Measurements from ENCODE around the gene CENPL.
A peak's percentile ranks its signal among the peaks of the same experiment; 100 is the strongest.
"Not testable (repeated sequence)": the region's sequence is repeated elsewhere in the genome, so short reads cannot be mapped to it uniquely, and the experiment has no call there.

The CENPL gene

DNA sequence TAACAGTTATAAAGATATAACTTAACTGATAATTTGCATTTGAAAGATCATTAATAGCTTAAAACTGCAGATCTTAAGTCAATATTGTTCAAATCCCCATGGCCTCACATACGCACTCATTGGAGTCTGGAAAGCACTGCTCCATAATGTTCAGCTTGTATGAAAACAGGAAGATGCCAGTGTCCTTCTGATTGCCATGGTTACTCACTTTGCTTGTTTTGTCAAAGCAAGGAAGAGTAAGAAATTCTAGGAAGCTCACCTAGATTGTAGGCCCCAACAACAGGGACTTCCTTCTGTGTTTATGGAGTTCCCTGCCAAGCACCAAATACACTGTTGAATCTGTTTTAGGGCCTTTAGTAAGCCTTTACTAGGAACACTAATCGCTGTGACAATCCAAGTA lies 32.2 kb upstream of the CENPL start:
- no peak for DNase-seq

DNA sequence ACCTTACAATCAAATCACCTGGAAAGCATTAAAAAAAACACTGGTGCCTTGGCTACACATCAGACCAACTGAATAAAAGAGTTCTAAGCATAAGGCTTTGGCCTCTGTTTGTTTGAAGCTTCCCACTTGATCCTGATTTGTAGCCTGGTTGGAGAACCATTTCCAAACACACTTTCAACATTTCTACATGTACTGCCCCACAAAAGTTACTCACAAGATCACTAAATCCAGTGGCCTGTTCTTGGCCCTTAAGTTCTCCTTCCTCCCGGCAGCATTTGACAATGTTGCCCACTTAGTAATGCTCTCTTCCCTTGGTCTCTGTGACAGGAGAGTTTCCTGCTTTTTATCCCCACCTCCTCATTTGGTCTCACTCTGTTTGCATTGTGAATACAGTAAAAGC lies 31.3 kb upstream of the CENPL start:
- no peak for DNase-seq

DNA sequence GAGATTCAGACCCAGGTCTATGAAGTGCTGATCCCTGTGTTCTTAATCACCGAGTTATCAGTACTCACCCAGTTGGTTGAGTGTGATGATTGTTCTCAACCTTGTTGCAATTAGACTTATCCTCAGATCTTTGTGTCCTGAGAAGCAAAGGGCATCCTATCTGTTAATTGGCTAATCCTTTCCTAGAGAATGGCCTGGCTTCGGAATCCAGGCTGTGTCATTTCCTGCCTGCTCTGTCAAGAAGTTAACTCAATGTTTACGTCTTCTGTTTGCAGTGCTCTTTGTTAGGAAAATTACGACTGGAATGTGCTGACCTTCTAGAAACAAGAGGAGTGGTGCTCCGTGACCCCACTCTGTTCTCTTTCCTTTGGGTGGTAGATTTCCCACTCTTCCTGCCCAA lies 28.4 kb upstream of the CENPL start:
- no peak for DNase-seq

DNA sequence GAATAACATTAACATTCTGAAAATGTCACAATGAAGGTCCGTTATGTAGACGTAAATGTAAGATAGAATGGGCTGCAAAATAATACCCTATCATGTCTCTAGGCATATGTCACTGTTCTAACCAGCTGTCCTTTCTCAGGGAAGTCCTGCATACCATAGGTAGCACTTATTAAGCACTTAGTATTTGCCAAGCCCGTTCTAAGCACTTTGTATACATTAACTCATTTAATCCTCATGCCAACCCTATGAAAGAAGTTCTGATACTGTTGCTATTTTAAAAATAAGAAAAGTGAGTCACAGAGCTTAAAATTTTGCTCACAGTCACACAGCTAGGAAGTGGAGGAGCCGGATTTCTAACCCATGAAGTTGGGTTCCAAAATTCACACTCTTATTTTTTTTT lies 27.4 kb upstream of the CENPL start:
- DNase-seq, result no peak

DNA sequence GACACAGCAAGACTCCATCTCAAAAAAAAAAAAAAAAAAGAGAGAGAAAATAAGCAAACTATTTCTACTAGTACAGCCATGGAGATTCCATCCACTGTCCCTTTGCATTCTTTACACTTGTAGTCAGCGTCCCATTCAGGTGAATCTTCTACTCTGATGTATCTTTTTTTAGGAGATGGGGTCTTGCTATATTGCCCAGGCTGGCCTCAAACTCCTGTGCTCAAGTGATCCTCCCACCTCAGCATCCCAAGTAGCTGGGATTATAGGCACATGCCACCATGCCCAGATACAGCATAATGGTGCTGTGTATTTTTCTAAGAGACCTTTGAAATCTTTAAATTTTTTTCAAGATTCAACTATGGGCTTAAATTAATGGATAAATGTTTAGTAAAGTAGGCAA lies 8.1 kb upstream of the CENPL start:
- no peak for DNase-seq

DNA sequence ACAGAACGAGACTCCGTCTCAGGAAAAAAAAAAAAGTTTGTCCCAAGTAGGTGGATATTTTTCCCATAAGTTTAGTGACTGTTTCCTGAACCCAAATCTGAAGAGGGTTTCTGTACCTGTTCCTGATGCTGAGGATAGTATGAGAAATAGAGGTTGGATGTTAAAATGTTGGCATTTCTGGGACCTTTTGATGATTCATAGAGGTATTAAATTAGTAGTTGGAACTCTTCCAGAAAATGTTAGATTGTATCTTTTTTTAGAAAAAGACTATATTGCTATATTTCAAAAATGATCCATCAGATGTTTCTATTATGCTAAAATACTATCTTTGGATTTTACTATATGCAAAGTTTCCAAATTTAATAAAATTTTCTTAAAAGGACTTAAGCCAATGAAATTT lies 2.9 kb upstream of the CENPL start:
- DNase-seq, result no peak

DNA sequence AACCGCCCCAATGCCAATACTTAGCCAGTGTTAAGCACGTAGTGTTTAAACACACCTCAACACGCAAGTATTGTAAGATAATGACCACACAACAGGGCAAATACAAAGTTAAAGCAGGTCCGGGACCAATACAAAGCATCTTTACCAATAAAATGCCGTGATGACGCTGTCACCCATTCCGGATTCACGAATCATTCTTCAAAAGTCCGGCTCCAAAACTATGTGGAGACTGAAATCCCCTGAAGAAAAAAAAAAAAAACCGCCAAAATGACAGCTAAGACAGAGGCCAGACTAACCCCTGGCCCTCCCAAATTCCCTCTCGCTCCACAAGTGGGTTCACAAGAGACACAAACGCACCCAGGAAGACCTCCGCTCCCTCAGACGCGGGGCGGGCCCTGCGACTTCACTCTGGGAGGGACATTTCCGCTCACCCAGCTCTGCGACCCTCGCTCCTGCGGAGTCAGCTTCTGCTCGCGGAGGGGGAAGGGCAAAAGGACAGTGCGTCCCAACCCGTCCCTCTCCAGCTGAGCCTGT lies 835 bp downstream of the CENPL start:
- no peak for DNase-seq

DNA sequence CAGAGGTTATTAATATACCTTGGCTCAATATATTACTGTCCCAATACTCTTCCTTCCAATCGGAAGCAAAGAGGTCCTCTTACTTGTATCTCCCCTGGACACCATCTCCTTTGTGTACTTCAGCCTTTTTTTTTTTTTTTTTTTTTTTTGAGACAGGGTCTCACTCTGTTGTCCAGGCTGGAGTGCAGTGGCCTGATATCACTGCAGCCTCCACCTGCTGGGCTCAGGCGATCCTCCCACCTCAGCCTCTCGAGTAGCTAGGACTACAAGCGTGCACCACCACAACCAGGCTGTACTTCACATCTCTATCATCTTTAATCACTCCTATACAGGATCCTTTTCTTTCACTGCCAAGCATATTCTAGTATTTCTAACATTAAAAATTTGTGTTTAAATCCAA lies 3.0 kb downstream of the CENPL start:
- no peak for DNase-seq

DNA sequence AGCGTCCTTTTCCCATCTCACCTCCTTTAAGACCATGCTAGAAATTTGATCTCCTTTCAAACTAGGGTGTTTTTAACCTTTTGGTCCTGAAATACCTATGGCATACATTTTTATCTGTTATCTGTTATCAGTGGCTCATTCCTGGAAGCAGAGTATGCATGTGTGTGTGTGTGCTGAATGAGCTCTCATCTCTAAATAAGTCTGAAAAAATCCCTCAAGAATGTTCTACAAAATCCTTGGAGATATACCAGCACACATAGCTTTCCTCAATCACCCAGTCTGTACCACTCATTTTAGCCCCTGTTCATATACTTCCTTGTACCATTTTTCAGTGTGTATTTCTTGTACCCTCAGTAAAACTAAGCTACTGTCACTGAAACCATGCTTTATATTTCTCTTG lies 6.2 kb downstream of the CENPL start:
- no peak for DNase-seq

DNA sequence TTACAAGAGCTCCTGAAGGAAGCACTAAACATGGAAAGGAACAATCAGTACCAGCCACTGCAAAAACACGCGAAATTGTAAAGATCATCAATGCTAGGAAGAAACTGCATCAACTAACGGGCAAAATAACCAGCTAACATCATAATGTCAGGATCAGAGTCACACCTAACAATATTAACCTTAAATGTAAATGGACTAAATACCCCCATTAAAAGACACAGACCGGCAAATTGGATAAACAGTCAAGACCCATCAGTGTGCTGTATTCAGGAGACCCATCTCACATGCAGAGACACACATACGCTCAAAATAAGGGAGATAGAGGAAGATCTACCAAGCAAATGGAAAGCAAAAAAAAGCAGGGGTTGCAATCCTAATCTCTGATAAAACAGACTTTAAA lies 11.0 kb downstream of the CENPL start:
- DNase-seq, result not testable (repeated sequence)

DNA sequence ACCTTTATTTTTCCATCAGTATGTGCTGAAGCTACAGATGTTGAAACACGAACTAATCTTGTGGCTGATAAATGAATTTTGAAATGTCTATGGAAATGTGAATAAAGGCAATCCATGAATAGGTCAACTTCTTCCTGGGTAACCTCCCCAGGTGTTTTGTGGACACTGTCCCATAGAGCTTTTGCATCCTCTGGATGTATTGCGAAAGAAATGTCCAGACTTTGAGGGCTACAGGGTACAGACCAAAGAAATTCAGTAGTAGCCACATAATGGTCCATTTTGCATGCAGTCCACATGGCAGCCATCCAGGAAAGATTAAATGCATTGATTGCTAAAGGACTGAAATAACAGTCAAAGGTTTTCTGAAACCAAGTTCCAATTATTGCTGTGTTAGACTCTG lies 21.7 kb downstream of the CENPL start:
- no peak for DNase-seq

DNA sequence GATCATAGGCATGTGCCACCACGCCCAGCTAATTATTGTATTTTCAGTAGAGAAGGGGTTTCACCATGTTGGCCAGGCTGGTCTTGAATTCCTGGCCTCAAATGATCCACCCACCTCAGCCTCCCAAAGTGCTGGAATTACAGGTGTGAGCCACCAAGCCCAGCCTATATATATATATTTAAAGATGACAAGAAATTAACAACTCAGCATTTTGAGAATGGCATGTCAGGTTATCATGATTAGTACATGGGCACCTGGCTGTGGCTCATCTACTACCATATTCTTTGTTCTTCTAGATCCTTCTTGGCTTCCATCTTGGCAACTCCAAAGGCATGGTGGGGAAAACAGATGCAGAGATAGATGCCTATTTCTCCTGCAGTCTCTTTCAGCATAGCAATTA lies 24.7 kb downstream of the CENPL start:
- not testable (repeated sequence) for DNase-seq

DNA sequence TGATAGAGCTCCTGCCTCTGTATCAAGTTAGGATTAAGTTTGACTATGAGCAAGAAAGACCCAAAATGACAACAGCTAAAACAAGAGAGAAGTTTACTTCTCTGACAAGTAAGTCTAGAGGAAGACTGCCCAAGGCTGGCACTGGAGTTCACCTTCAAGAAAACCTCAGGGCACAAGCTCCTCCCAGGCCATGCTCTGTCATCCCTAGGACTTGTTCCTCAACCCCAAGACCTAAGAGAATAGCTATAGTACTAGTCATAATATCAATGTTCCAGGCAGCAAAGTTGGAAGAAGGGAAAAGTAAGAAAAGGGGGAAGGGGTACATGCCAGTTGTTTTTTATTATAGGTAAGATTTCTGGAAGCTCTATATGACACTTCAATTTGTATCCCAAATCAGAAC lies 26.6 kb downstream of the CENPL start:
- DNase-seq, result no peak

DNA sequence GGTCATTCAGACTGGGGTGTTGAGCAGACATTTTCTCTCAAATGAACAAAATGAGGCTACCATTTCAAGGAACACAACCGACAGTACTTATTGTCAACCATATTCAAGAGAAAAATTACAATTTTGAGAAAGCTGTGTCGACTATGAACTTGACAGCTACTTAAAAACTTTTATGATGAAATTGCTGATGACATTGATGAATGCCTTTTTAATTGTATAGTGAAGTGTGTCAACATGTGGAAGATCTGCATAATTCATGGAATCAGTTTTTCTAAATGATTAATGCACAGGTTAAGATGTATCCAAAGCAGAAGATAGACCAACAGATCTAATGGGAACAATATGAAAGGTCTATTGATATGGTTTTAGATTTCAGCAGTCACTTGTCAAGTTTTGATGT lies 34.8 kb downstream of the CENPL start:
- DNase-seq, result no peak

DNA sequence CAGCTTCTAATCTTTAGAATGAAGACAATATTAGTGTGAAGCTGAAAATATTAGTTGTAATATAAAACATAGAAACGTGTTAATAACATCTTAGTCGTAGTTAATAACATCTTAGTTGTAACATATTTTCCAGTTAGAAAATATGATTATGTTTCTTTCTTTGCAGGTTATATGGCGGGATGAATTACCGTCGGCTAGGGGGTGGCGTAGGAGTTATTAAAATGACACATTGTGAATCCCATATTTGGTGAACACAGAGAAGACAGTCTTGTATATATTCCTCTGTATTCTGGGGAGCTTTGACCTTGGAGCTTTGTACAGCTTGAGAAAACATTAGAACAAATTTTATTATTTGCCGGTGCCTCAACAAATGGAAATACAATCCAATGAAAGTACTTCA lies 39.7 kb downstream of the CENPL start:
- no peak for DNase-seq

DNA sequence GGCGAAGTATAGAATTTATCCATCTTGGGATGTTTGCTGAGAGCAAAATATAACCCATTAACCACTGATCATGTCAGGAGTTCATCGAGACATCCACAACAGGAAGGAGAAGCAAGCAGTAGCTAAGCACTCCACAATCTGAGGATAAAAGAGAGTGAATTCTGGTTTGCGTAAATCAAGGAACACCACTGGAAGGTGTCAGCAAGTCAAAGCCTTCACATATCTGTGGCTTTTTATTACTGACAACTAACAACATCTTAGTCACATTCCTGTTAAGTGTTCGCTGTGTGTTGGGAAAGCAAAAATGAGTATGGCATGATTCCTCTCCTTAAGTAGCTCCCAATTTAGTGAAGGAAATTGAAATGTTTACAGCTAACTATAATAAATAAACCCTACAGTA lies 44.7 kb downstream of the CENPL start:
- DNase-seq, result no peak

DNA sequence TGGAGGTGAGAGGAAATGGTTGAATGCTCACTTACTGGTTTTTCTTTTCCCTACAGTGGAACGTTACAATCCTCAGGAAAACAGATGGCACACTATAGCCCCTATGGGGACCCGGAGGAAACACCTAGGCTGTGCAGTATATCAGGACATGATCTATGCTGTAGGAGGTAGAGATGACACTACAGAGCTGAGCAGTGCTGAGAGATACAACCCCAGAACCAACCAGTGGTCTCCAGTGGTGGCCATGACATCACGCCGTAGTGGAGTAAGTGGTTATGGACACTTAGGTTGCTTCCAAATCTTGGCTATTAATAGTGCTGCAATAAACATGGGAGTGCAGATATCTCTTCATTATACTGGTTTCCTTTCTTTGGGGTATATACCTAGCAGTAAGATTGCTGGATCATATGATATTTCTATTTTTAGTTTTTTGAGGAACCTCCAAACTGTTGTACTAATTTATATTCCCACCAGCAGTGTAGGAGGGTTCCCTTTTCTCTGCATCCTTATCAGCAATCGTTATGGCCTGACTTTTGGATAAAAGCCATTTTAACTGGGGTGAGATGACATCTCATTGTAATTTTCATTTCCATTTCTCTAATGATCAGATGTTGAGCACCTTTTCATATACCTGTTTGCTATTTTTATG lies 49.0 kb downstream of the CENPL start:
- no peak for DNase-seq

DNA sequence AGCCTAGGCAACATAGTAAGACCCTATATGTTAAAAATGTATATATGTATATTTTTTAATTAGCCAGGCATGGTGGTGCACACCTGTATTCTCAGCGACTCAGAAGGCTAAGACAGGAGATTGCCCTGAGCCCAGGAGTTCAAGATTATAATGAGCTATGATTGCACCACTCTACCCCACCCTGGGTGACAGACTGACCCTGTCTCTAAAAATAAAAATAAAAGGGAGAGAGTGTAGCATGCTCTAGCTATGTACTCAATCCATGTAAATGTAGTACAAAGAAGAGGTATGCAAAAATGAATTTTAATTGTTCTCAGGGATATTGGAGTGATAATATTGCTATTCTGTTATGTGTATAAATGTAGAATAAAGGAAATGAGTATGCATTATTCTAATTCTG lies 53.1 kb downstream of the CENPL start:
- DNase-seq, result no peak

DNA sequence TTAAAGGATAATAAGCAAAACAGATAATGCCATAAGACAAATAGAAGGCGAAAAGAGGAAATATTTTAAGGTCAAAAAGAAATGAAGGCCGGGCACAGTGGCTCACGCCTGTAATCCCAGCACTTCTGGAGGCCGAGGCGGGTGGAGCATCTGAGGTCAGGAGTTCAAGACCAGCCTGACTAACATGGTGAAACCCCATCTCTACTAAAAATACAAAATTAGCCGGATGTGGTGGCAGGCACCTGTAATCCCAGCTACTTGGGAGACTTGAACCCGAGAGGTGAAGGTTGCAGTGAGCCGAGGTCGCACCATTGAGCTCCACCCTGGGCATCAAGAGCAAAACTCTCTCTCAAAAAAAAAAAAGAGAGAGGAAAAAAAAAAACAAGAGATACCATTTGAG lies 54.4 kb downstream of the CENPL start:
- peak; percentile 36 for DNase-seq

DNA sequence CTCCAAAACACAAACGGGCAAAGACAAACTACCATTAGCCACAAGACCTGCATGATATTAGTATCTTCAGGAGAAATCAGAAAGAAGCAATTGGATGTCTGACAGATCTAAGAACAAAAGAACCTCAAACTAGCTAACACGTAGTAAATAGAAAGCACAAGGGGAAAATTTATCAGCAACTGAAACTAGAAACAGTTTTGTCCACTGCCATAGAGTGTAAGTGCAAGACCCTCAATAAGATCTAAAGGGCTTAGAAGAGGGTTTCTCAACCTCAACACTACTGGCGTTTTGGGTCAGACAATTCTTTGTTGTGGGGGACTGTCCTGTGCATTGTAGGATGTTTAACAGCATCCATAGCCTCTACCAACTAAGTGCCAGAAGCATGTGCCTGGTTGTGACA lies 55.9 kb downstream of the CENPL start:
- no peak for DNase-seq

DNA sequence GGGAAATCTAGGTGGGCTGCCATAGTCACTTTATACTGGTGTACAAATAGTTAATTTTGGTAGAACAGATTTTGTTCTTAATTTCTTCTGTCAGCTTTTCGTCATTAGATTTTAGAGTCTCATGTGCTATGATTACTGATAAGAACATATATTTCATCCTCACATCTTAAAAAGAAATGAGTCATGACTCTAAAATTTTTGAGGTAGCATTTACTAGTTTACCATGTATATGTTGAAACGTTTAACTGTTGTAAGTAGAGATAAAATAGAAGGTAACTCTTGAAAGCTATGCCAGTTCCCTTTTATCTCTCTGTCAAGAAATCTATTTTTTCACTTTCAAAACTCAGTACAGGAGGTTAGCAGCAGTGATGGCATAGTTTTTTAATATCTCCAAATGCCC lies 56.5 kb downstream of the CENPL start:
- DNase-seq, result no peak

DNA sequence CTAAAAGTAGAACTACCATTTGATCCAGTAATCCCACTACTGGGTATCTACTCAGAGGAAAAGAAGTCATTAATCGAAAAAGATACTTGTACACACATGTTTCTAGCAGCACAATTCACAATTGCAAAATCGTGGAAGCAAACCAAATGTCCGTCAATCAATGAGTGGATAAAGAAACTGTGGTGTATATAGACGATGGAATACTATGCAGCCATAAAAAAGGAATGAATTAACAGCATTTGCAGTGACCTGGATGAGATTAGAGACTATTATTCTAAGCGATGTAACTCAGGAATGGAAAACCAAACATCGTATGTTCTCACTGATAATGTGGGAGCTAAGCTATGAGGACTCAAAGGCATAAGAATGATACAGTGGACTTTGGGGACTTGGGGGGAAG lies 60.4 kb downstream of the CENPL start:
- not testable (repeated sequence) for DNase-seq

DNA sequence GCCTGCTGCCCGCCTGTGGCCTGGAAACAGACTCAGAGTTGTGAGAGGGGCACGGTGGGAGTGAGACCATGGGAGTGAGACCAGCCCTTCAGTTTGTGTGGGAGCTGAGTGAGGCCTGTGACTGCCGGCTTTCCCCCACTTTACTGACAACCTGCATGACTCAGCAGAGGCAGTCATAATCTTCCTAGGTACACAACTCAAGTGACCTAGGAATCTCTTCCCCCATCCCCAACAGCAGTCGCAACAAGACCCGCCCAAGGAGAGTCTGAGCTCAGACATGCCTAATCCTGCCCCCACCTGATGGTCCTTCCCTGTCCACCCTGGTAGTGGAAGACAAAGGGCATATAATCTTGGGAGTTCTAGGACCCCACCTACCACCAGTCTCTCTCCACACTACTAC lies 65.7 kb downstream of the CENPL start:
- DNase-seq, result no peak

DNA sequence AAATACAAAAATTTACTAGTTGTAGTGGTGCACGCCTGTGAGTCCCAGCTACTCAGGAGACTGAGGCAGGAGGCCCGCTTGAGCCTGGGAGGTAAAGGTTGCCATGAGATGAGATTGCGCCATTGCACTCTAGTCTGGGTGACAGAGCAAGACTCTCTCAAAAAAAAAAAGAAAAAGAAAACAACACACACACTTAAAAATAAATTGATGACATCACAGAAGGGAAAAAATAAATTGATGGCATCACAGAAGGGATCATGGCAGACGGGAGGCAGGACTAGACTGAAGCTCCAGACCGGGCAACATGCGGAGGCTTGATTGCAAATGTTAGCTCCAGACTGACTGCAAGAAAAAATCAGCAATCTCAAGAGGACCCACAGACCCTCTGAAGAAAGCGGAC lies 66.6 kb downstream of the CENPL start:
- DNase-seq, result no peak

DNA sequence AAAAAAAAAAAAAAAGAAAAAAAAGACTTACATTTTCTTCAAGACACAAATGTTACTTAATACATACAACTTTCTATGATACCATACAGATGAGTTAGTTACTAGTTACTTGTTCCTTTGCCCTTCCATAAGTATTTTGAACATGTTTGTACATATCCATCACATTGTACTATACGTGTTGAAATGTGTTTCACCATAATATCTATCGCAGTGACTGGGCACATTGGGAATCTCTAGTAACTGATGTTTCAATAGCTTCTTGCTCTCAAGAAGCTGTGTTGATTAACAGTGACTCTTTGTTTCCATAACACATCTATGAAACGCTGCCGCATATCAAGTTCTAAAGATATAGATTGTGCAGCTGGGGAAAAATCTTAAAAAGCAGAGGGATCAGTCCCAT lies 67.0 kb downstream of the CENPL start:
- no peak for DNase-seq

DNA sequence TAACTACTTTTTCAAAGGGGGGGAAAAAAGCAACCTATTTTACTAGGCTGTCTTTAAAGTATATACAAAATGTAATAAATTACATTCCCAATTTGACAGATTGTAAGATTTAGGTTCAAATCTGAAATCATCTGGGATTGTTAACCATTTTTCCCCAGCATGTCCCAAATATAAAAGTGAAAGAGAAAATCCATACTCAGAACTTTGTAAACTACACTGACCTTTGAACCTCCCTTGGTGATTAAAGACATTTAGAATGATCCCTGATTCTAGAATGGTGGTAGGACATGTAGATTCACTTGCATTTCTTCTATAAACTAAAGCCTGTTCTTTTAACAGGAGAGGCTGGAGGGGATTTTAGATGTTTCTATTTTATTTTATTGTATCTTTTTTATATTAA lies 70.9 kb downstream of the CENPL start:
- DNase-seq, result no peak
